HepG2 (cell line): ENCODE measurements around the gene MEPE. TPM values are rescaled to one million over a fixed set of nuclear protein-coding genes. Genes with fewer than 3 reads are reported as not detected.

Experiments
- ARNTL ChIP-seq: sonication (generic); formaldehyde crosslinking; IDR thresholded peaks from 2 replicates; pipeline ENCODE4 v1.4.0; 2020; ENCODE audit warnings: mild to moderate bottlenecking, missing genetic modification reagents
- ATF7 ChIP-seq, 2 experiments: fragments of 450-650 bp in 1 of 2; sonication (generic) in 1 of 2; formaldehyde crosslinking in 1 of 2; IDR thresholded peaks; 2 replicates each; pipeline versions ENCODE4 v1.4.0 to v1.6.1; 2016 to 2020; ENCODE audit warnings: antibody characterized with exemption in 1 of 2, mild to moderate bottlenecking in 1 of 2, missing genetic modification reagents in 1 of 2
- BCL6 ChIP-seq: IDR thresholded peaks from 2 replicates; pipeline ENCODE4 v1.6.1; 2016; ENCODE audit warnings: missing genetic modification reagents, missing compliant biosample characterization
- CREB1 ChIP-seq, 2 experiments: fragments of 450-650 bp in 1 of 2; IDR thresholded peaks; 2 replicates each; pipeline ENCODE4 v1.6.1; 2016 to 2017; ENCODE audit warnings: control low read depth in 1 of 2, mild to moderate bottlenecking in 1 of 2, missing compliant biosample characterization in 1 of 2, missing genetic modification characterization in 1 of 2
- EHMT2 ChIP-seq: fragments of 200-600 bp; sonication (generic); IDR thresholded peaks from 2 replicates; pipeline ENCODE4 v1.7.0; 2017; ENCODE audit warnings: antibody characterized with exemption, low read depth, low read length, borderline replicate concordance
- ELF3 ChIP-seq: IDR thresholded peaks from 2 replicates; pipeline ENCODE4 v1.6.1; 2016; ENCODE audit warnings: missing genetic modification reagents, missing compliant biosample characterization
- ERF ChIP-seq: IDR thresholded peaks from 2 replicates; pipeline ENCODE4 v1.6.1; 2018; ENCODE audit warnings: missing biosample characterization, missing genetic modification reagents
- FOXA3 ChIP-seq: IDR thresholded peaks from 2 replicates; pipeline ENCODE4 v1.6.1; 2016; ENCODE audit warnings: missing genetic modification reagents, missing compliant biosample characterization
- GATA4 ChIP-seq: sonication (generic); IDR thresholded peaks from 2 replicates; pipeline ENCODE4 v1.6.1; 2016; ENCODE audit warnings: antibody characterized with exemption, low read depth, borderline replicate concordance
- KDM3A ChIP-seq: IDR thresholded peaks from 2 replicates; pipeline ENCODE4 v1.6.1; 2018; ENCODE audit warnings: low read depth, missing compliant biosample characterization
- KDM6A ChIP-seq: IDR thresholded peaks from 2 replicates; pipeline ENCODE4 v1.6.1; 2016; ENCODE audit warnings: low read depth
- MTA1 ChIP-seq: sonication (generic); formaldehyde crosslinking; IDR thresholded peaks from 2 replicates; pipeline ENCODE4 v1.4.0; 2020; ENCODE audit warnings: missing genetic modification reagents, mild to moderate bottlenecking, borderline replicate concordance
- NR2F1 ChIP-seq, 2 experiments: fragments of 450-650 bp in 1 of 2; formaldehyde crosslinking in 1 of 2; IDR thresholded peaks; 2 replicates each; pipeline versions ENCODE4 v1.5.0 to v1.6.1; 2016 to 2020; ENCODE audit warnings: mild to moderate bottlenecking in 1 of 2, missing compliant biosample characterization in 1 of 2, missing genetic modification reagents in 1 of 2, moderate library complexity in 1 of 2
- SP1 ChIP-seq, 2 experiments: fragments of 450-650 bp in 1 of 2; sonication (generic) in 1 of 2; formaldehyde crosslinking in 1 of 2; IDR thresholded peaks; 2 replicates each; pipeline versions ENCODE4 v1.4.0 to v1.6.1; 2016 to 2020; ENCODE audit warnings: missing genetic modification reagents in 1 of 2
- TBX2 ChIP-seq: sonication (generic); formaldehyde crosslinking; IDR thresholded peaks from 2 replicates; pipeline ENCODE4 v1.5.0; 2020; ENCODE audit warnings: missing genetic modification reagents, mild to moderate bottlenecking, borderline replicate concordance
- ZFP41 ChIP-seq: sonication (generic); formaldehyde crosslinking; IDR thresholded peaks from 2 replicates; pipeline ENCODE4 v1.4.0; 2020; ENCODE audit warnings: mild to moderate bottlenecking, missing genetic modification reagents, borderline replicate concordance
- ZNF274 ChIP-seq: sonication (generic); formaldehyde crosslinking; IDR thresholded peaks from 2 replicates; pipeline ENCODE4 v1.5.1; 2020; ENCODE audit warnings: mild to moderate bottlenecking, missing genetic modification reagents
- ZNF331 ChIP-seq: sonication (generic); formaldehyde crosslinking; IDR thresholded peaks from 2 replicates; pipeline ENCODE4 v1.4.0; 2020; ENCODE audit warnings: missing genetic modification reagents
- ZSCAN22 ChIP-seq: sonication (generic); formaldehyde crosslinking; IDR thresholded peaks from 2 replicates; pipeline ENCODE4 v1.4.0; 2020; ENCODE audit warnings: mild to moderate bottlenecking, missing genetic modification reagents
- polyA plus RNA-seq, 8 experiments: library from polyadenylated mRNA; depleted of rRNA in 3 of 8; stranded (reverse) in 7 of 8; unstranded in 1 of 8; fragments of >200 nt; fragmentation: Illumina TruSeq in 4 of 8; extraction: Trizol in 4 of 8; gene quantifications; 2 replicates each; pipeline versions ENCODE4 v1.2.1 to v1.2.3, GENCODE V29; 2011 to 2016; ENCODE audit warnings: low read depth in 4 of 8, missing spikeins in 1 of 8, mixed read lengths in 1 of 8; ENCODE audit not compliant: insufficient read depth in 1 of 8
- total RNA-seq, 5 experiments: library from RNA; depleted of rRNA; stranded (reverse); fragments of >200 nt; fragmentation: Illumina TruSeq; extraction: Trizol; gene quantifications; 2 replicates each; pipeline ENCODE4 v1.2.3, GENCODE V29; 2016; ENCODE audit warnings: low read depth in 1 of 5
- TF ChIP-seq, protein P1 (sequence below): sonication (generic); formaldehyde crosslinking; IDR thresholded peaks from 2 replicates; pipeline ENCODE4 v1.4.0; 2020; ENCODE audit warnings: missing genetic modification reagents
- TF ChIP-seq, protein P2 (sequence below): sonication (generic); formaldehyde crosslinking; IDR thresholded peaks from 2 replicates; pipeline ENCODE4 v1.4.0; 2020; ENCODE audit warnings: missing genetic modification reagents
- TF ChIP-seq, protein P3 (sequence below): IDR thresholded peaks from 2 replicates; pipeline ENCODE4 v1.6.1; 2016; ENCODE audit warnings: control low read depth
- TF ChIP-seq, protein P4 (sequence below), 2 experiments: fragments of 450-650 bp in 1 of 2; sonication (generic) in 1 of 2; formaldehyde crosslinking; IDR thresholded peaks; 2 replicates each; pipeline versions ENCODE4 v1.5.0 to v1.8.0; 2020 to 2022; ENCODE audit warnings: mild to moderate bottlenecking in 1 of 2, missing genetic modification reagents in 1 of 2

The MEPE gene
- total and polyA plus RNA-seq, 2 of the 13 experiments (the other 11 are each of a cell fraction or from before 2014, with no cell fraction given) = 0.04 TPM; not detected in 1

DNA sequence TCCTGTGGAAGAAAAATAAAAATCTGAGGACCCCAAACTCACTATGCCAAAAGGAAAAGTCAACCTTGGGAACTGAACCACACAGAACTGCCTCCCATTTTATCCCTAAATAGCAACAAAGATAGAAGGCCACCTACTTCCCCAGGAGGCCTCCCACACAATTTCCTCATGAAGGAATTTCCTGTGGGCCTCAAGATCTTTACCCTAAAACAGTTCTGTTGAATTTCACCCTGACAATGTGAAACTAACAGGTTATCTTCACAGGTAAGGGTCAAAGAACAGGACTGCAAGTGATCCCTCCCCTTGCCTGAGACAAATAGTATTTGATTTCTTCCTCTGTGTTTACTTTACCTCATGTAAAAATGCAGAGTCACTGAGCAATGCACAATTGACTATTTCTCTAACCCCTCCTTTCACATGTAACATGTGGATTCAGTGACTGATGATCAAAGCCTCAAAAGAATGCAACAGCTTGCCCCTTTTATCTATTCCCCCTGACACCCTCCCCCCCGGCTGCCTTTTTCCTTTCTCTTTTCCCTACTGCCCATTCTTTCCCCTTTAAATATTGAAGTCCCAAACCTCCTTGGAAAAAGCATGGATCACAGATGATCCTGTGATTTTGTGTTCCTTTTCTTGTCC is 33.3 kb downstream of the MEPE start (continued):
- TF ChIP-seq, protein P1, sequence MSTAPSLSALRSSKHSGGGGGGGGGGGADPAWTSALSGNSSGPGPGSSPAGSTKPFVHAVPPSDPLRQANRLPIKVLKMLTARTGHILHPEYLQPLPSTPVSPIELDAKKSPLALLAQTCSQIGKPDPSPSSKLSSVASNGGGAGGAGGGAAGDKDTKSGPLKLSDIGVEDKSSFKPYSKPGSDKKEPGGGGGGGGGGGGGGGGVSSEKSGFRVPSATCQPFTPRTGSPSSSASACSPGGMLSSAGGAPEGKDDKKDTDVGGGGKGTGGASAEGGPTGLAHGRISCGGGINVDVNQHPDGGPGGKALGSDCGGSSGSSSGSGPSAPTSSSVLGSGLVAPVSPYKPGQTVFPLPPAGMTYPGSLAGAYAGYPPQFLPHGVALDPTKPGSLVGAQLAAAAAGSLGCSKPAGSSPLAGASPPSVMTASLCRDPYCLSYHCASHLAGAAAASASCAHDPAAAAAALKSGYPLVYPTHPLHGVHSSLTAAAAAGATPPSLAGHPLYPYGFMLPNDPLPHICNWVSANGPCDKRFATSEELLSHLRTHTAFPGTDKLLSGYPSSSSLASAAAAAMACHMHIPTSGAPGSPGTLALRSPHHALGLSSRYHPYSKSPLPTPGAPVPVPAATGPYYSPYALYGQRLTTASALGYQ (CRISPR knock-in tag) = peak; percentile 87
- TF ChIP-seq ELF3 (CRISPR knock-in tag) (peak; percentile 92), KDM3A (CRISPR knock-in tag) (peak; percentile 27; the same call in 1 of the 2 replicates), KDM6A (peak; percentile 89), ZNF274 (no peak), ZNF331 (CRISPR knock-in tag) (peak; percentile 82), ERF (CRISPR knock-in tag) (peak; percentile 82), MTA1 (no peak; the same call in 1 of the 2 replicates), FOXA3 (CRISPR knock-in tag) (peak; percentile 98), TBX2 (peak; percentile 91), NR2F1 (CRISPR knock-in tag; IDR thresholded peaks at IDR 0.05) (0 out of 4 replicates have a peak, but pooled peaks of 1 of the 2 experiments have one; percentile 30), ATF7 (IDR thresholded peaks at IDR 0.05) (no peak), ATF7 (CRISPR knock-in tag; IDR thresholded peaks at IDR 0.05) (peak; percentile 49; the same call in 1 of the 2 replicates), GATA4 (peak; percentile 93), EHMT2 (peak; percentile 71; the same call in 1 of the 2 replicates), ZFP41 (CRISPR knock-in tag) (no peak), CREB1 (IDR thresholded peaks at IDR 0.05) (no peak), CREB1 (CRISPR knock-in tag; IDR thresholded peaks at IDR 0.05) (peak; percentile 62; the same call in 1 of the 2 replicates), ARNTL (CRISPR knock-in tag) (peak; percentile 56; the same call in 1 of the 2 replicates), SP1 (IDR thresholded peaks at IDR 0.05) (no peak), SP1 (CRISPR knock-in tag; IDR thresholded peaks at IDR 0.05) (0 out of 2 replicates have a peak, but pooled peaks have one; percentile 34), ZSCAN22 (CRISPR knock-in tag) (0 out of 2 replicates have a peak, but pooled peaks have one; percentile 27), BCL6 (CRISPR knock-in tag) (peak; percentile 89)
- TF ChIP-seq, protein P2, sequence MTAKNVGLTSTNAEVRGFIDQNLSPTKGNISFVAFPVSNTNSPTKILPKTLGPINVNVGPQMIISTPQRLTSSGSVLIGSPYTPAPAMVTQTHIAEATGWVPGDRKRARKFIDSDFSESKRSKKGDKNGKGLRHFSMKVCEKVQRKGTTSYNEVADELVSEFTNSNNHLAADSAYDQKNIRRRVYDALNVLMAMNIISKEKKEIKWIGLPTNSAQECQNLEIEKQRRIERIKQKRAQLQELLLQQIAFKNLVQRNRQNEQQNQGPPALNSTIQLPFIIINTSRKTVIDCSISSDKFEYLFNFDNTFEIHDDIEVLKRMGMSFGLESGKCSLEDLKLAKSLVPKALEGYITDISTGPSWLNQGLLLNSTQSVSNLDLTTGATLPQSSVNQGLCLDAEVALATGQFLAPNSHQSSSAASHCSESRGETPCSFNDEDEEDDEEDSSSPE = no peak
- TF ChIP-seq, protein P3, sequence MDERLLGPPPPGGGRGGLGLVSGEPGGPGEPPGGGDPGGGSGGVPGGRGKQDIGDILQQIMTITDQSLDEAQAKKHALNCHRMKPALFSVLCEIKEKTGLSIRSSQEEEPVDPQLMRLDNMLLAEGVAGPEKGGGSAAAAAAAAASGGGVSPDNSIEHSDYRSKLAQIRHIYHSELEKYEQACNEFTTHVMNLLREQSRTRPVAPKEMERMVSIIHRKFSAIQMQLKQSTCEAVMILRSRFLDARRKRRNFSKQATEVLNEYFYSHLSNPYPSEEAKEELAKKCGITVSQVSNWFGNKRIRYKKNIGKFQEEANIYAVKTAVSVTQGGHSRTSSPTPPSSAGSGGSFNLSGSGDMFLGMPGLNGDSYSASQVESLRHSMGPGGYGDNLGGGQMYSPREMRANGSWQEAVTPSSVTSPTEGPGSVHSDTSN (CRISPR knock-in tag) = 0 out of 2 replicates have a peak, but pooled peaks have one; percentile 10
- TF ChIP-seq, protein P4, sequence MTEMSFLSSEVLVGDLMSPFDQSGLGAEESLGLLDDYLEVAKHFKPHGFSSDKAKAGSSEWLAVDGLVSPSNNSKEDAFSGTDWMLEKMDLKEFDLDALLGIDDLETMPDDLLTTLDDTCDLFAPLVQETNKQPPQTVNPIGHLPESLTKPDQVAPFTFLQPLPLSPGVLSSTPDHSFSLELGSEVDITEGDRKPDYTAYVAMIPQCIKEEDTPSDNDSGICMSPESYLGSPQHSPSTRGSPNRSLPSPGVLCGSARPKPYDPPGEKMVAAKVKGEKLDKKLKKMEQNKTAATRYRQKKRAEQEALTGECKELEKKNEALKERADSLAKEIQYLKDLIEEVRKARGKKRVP (CRISPR knock-in tag; IDR thresholded peaks at IDR 0.05) = peak in 1 of 2 experiments; percentile 82; a peak in 2 of 4 replicates
